Measurements from ENCODE around the gene PTPRD. TPM values are rescaled to one million over a fixed set of nuclear protein-coding genes. Genes with fewer than 3 reads are reported as not detected.

PTPRD gene
- total RNA-seq, 1 experiment from 2014 or later, result not detected

DNA sequence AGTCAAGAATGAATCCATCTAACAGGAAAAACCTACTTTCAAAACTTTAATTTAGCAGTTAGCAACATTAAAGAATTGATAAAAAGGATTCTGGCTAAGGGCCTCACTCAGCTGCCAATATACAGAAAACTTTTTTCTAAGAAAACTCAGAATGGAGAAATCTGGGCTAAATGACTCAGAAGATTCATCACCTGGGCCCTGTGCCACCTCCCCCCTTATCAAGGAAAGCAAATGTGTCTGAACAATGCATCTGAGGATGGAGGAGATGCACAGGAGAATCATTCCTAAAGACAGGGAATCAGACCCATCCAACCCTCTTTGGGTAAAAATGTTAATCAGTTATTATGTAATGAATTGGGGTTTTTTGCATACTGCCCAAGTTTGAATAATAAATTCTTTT is 2221.2 kb downstream of the PTPRD start:
- Histone ChIP-seq H3K27me3 (ENCODE audit: control insufficient read depth, insufficient read depth, low read length) (no peaks in the 10 kb centered on the region), H3K27ac (ENCODE audit: low read length) (no peak overlapping the region), H3K4me1 (ENCODE audit: control insufficient read depth, insufficient read depth, low read length) (no peaks in the 10 kb centered on the region), H3K36me3 (ENCODE audit: control insufficient read depth, insufficient read depth, low read length) (no peaks in the 10 kb centered on the region), H3K9me3 (ENCODE audit: control insufficient read depth, insufficient read depth, low read depth, low read length) (no peaks in the 10 kb centered on the region), H3K4me3 (ENCODE audit: low read depth in 2 of 2, low read length in 2 of 2) (no peak overlapping the region)
- POLR2A ChIA-PET, result no interaction called here
- TF ChIP-seq TCF7L2 (IDR thresholded peaks at IDR 0.05; ENCODE audit: low read depth, low read length) (no peak), POLR2AphosphoS5 (IDR thresholded peaks at IDR 0.05; ENCODE audit: low read depth, low read length) (no peak), REST (IDR thresholded peaks at IDR 0.05; ENCODE audit: insufficient read depth in 1 of 2, low read depth in 2 of 2, low read length in 1 of 2) (no peak), SIN3A (IDR thresholded peaks at IDR 0.05; ENCODE audit: borderline replicate concordance, insufficient read depth, low read depth, low read length) (no peak)
- TF ChIP-seq, protein P1, sequence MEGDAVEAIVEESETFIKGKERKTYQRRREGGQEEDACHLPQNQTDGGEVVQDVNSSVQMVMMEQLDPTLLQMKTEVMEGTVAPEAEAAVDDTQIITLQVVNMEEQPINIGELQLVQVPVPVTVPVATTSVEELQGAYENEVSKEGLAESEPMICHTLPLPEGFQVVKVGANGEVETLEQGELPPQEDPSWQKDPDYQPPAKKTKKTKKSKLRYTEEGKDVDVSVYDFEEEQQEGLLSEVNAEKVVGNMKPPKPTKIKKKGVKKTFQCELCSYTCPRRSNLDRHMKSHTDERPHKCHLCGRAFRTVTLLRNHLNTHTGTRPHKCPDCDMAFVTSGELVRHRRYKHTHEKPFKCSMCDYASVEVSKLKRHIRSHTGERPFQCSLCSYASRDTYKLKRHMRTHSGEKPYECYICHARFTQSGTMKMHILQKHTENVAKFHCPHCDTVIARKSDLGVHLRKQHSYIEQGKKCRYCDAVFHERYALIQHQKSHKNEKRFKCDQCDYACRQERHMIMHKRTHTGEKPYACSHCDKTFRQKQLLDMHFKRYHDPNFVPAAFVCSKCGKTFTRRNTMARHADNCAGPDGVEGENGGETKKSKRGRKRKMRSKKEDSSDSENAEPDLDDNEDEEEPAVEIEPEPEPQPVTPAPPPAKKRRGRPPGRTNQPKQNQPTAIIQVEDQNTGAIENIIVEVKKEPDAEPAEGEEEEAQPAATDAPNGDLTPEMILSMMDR (IDR thresholded peaks at IDR 0.05), result no peak
- no TSS peak for BruUV-seq (replicated peaks)
- CTCF ChIA-PET, result no interaction called here
- DNase-seq (ENCODE audit: low read depth, low spot score) (no peak), ATAC-seq (no peak)
- in situ Hi-C loops (cut with HindIII; ENCODE audit: low pct_unique_long_range_greater_than_20kb, low sequenced_read_pairs) (no loop called here), intact Hi-C loops (cut with micrococcal nuclease; ENCODE audit: unreplicated experiment) (no loop called here)

DNA sequence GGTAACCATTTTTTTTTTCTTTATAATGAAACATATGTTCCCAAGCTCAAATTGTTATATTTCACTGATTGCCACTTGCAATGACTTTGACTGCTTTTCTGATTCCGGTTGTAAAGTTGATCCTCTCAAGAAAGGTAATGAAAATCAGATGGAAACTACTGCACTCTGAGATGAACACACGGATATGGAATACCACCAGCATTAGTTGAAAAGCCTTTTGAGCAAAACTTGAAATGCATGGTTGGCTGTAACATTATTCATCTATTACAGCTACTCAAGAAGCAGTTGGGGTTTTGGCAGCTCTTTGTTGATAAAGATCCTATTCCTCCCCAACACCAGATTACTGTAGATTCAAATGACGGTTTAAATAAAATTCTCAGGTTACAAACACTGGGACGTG is 2221.7 kb downstream of the PTPRD start:
- Histone ChIP-seq H3K4me3 (ENCODE audit: low read depth in 2 of 2, low read length in 2 of 2) (no peak overlapping the region), H3K27ac (ENCODE audit: low read length) (no peak overlapping the region), H3K36me3 (ENCODE audit: control insufficient read depth, insufficient read depth, low read length) (no peaks in the 10 kb centered on the region), H3K27me3 (ENCODE audit: control insufficient read depth, insufficient read depth, low read length) (no peaks in the 10 kb centered on the region), H3K9me3 (ENCODE audit: control insufficient read depth, insufficient read depth, low read depth, low read length) (no peaks in the 10 kb centered on the region), H3K4me1 (ENCODE audit: control insufficient read depth, insufficient read depth, low read length) (no peaks in the 10 kb centered on the region)
- BruUV-seq (replicated peaks), result no TSS peak
- in situ Hi-C loops (cut with HindIII; ENCODE audit: low pct_unique_long_range_greater_than_20kb, low sequenced_read_pairs) (no loop called here), intact Hi-C loops (cut with micrococcal nuclease; ENCODE audit: unreplicated experiment) (no loop called here)
- DNase-seq (ENCODE audit: low read depth, low spot score) (no peak), ATAC-seq (no peak)
- POLR2A ChIA-PET, result no interaction called here
- CTCF ChIA-PET, result no interaction called here
- TF ChIP-seq REST (IDR thresholded peaks at IDR 0.05; ENCODE audit: insufficient read depth in 1 of 2, low read depth in 2 of 2, low read length in 1 of 2), result no peak
